SKM-1 (cell line): ENCODE measurements around the gene GNB5.
"Not testable (repeated sequence)": the region's sequence is repeated elsewhere in the genome, so short reads cannot be mapped to it uniquely, and the experiment has no call there.

ENCODE experiments used
- DNase-seq: peaks from one replicate; lab custom pipeline; 2025; ENCODE audit not compliant: unreplicated experiment; lab: John Stamatoyannopoulos, UW

GNB5 gene

GRCh38 chr15:52095597-52096262 lies 95.5 kb downstream of the GNB5 start:
- no peak for DNase-seq

GRCh38 chr15:52094811-52095584 lies 96.2 kb downstream of the GNB5 start:
- DNase-seq = no peak

DNA sequence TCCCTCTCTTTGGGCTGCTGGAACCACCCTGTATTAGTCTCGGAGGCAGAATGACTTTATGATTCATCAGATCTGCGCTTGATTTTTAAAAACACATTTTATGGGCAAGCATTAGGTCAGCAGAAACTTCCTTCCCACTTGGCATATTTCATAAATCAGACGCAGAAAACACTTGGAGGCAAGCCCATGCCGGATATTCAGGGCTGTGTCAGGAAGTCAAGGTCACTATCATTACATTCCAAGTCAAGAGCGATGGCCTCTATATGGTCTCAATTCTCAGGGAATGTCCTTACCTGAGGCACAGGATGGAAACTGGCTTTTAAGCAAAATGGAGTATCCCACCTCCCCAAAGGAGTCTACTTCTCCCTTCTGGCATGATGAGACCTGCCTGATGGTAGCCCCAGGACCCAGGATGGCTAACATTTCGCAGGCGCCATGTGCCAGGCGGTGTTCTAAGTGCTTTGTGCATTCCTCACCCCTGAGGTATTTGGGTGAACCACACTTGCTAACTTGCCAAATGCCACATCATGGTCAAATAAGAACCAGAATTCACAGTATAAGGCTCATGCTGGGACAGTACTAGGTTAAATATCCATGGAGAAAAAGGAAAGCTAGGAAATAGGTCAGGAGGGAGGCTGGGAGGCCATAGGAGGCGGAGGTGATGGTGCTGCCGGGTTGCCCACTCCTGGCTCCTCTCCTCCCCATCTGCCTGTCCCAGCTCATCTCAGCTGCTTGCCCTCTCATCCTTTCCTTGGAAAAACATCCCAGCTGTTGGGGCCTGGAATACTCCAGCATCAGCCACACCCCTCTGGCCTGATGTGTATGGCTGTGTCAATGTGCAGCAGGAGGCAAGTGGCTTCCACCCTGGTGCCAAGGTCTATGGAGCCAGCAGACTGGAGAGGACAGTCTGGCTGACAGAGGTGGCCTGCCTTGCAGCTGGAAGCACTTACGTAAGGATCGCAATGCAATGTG lies 97.4 kb downstream of the GNB5 start:
- no peak for DNase-seq

GRCh38 chr15:52093167-52093538 lies 98.0 kb downstream of the GNB5 start:
- DNase-seq = no peak

- DNase-seq = no peak
These were observed 101.0 kb downstream of the GNB5 start for GRCh38 chr15:52090193-52090592.

DNA sequence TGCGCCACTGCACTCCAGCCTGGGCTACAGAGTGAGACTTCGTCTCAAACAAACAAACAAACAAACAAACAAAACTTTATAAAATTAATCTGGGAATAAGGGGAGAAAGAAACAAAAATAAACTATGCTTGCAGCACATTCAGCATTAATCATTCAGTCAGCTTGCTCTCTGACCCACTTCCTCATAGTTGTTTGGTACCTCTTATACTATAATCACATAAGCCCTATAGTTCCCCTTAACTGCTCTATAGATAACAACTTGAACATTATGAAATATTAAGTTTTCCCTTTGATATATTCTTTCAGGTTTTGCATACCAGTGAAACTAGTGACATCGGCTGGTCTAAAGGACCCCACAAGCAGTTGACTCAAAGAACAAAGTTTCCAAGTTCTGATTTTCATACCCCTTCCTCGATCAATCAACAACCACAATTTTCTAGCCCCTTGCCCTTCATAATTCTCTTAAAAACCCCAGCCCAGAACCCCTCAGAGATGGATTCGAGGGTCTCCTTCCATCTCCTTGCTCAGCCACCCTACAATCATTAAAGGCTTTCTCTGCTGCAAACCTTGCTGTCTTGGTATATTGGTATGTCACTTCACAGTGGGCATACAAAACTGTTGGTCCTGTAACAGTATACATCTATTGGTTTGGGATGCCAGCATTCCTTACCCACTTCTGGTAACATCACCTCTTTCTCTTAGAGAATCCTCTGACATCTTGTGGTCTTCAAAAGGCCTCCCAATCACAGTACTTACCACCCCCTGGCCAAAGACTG lies 105.0 kb downstream of the GNB5 start:
- DNase-seq = no peak

DNA sequence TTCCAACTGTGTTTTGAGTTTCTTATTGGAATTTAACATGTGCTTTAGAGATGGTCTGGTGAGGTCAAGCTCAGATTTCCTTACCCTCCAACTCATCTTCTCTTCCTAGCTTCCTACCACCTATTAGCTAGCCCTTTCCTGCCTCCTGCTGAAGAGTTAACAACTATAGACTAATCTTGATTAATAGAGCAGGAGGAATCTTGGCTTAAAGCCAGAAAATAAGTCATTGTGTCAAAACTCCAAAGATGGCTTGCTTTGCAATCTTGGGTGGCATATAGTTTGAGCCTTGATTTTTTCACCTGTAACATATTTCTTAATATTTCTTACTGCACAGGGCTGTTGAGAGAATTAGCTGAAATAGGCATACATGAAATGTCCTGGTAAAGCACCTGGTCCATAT lies 105.9 kb downstream of the GNB5 start:
- no peak for DNase-seq

DNA sequence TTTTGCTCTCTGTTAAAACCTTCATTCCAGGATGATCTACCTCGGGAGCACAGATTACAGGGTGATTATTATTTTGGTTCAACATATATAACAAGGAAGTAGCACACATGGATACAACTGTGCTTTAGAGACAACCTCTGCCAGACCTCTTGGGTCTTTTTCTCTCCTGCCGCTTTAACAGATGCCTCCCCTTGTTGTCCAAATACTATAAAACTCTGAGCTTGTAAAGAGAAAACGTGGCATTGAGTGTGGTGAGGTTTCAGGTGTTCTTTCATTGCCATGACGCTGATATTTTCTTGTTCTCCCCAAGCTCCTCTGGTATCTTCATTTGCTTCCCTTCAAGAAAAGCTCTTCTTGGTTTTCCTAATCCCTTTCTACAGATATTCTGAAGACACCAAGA lies 107.6 kb downstream of the GNB5 start:
- DNase-seq = no peak

DNA sequence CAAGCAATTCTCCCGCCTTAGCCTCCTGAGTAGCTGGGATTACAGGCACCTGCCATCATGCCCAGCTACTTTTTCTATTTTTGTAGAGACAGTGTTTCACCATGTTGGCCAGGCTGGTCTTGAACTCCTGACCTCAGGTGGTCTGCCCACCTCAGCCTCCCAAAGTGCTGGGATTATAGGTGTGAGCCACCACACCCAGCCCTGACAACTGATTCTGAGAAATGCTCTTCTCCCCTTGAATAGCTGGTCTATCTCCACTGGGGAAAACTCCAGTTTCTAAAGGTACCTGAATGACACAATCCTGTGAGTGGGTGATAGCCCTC lies 108.2 kb downstream of the GNB5 start:
- not testable (repeated sequence) for DNase-seq

- DNase-seq = peak; percentile 46
These were observed 108.8 kb downstream of the GNB5 start for GRCh38 chr15:52082197-52083036.

DNA sequence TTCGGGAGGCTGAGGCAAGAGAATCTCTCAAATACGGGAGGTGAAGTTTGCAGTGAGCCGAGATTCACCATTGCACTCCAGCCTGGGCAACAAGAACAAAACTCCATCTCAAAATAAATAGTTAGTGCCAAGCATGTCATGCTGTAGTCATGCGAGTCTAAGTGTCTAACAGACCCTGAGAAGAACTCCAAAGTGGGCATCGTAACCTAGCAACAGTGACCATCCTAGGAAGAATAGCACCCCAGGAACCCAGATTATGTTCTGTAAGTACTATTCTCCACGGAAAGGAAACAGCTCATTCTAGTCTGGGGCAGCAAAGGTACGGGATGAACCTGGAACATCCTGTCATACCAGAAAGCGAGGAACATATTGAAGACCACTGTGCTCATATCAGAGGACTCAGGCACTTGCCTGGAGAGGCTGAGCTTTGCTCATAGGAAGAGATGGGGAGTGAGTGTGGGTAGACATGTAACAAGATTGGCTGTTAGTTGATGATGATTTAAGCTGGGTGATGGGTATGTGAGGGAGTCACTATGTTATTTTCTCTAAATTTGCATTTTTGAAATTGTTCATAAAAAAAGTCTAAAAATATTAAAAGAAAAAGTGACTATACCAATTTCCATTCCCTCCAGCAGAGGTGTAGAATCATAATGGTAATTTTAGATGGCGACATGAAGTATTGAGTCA lies 110.3 kb downstream of the GNB5 start:
- no peak for DNase-seq

GRCh38 chr15:52080031-52080430 lies 111.2 kb downstream of the GNB5 start:
- no peak for DNase-seq

- peak; percentile 69 for DNase-seq
These were observed 112.1 kb downstream of the GNB5 start for GRCh38 chr15:52078876-52079700.

GRCh38 chr15:52078197-52078875 lies 112.9 kb downstream of the GNB5 start:
- no peak for DNase-seq

DNA sequence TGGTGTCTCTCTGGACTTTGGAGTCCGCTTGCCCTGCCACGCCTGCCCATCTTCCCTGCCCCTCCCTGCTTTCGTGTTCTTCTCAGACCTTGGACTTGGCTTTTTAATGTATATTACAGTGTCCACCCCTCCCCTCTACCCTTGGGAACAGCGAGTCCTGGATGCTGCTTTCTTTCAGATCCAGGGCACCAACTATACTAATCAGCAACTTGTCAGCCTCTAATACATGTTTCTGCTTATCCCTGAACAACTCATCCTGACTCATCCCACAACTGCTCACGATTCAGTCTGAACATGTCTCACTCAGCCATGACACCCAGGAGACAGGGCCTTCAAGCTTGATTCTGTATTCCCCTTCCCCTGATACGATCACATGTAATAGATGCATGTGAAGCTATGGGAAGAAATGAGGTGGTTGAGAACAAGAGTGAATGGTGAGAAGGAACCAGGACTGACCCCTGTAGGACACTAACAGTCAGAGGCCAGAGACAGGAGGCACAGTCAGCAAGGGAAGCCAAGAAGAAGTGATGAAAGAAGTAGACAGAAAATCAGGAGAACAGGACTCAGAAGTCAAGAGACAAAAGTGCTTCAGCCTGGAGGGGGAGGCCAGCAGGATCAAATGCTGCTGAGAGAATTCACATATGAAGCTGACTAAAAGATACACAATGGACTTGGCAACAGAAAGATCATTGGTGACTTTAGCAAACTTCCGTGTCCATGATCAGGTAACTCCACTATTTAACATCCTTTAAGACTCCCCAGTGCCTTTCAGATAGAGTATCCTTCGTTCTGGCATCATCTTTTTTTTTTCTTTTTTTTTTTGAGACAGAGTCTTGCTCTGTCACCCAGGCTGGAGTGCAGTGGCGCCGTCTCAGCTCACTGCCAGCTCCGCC lies 114.1 kb downstream of the GNB5 start:
- no peak for DNase-seq

DNA sequence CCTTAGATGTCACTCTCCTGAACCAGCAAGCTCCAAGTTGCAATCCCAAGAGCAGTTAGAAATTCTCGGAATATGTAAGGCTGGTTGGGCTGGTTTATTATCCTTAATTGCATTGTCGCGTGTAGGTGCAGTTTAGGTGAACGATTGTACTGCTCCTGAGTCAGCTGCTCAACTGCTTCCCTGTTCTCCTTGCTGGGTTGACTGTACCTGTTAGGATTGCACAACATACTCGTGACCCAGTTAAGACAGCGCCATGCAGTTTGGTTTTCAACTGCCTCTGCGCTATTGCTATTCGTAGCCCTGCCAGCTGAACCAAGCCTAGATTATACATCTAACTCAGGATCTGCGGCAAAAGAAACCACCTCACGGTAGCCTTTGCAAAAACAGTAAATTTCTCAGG lies 119.6 kb downstream of the GNB5 start:
- no peak for DNase-seq

DNA sequence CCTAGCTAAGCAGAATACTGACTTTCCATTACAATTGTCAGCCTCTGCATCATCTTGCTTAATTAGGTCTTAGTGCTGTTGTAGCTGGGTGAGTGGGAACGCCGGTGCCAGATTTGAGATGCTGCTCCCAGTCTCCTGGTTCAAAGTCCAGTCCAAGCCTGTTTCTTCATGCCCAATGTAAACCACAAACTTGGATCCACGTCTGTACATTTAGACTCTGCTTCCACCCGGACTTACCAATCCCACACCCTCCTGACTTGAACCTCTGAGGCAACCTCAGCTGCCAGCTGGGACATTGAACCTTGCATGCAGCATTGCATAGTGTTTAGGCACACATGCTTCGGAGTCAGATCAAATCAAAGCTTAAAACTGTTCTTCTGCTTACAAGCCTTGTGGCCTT lies 121.6 kb downstream of the GNB5 start:
- no peak for DNase-seq
